Heart right ventricle (tissue), 16 donors: ENCODE measurements around the gene CCDC120. TPM values are rescaled to one million over a fixed set of nuclear protein-coding genes. Genes with fewer than 3 reads are reported as not detected.

Experiments used
- ATAC-seq, 8 donors: fragments of 200-7000 bp; cut with Tn5 transposase; one replicate each; pipeline ENCODE4 v1.9.1; 2020; ENCODE audit warnings: mild to moderate bottlenecking in 8 of 8, moderate library complexity in 8 of 8, moderate number of reproducible peaks in 1 of 8
- DNase-seq, 2 donors: peaks; one replicate each; pipeline ENCODE4 v3.0.0-alpha.2; 2020
- H3K27ac ChIP-seq, 10 donors: fragments of 200-600 bp; sonication (generic) in 2 of 10; one replicate each; pipeline versions ENCODE4 v1.5.0 to v1.8.0; 2020 to 2022; ENCODE audit warnings: mild to moderate bottlenecking in 3 of 10
- H3K27me3 ChIP-seq, 7 donors: fragments of 200-600 bp; one replicate each; pipeline ENCODE4 v1.8.0; 2021 to 2022; ENCODE audit warnings: mild to moderate bottlenecking in 2 of 7
- H3K36me3 ChIP-seq, 9 donors: fragments of 200-600 bp; sonication (generic) in 1 of 9; one replicate each; pipeline versions ENCODE4 v1.5.0 to v1.8.0; 2020 to 2022; ENCODE audit warnings: mild to moderate bottlenecking in 2 of 9
- H3K4me1 ChIP-seq, 9 donors: fragments of 200-600 bp; sonication (generic) in 1 of 9; one replicate each; pipeline versions ENCODE4 v1.5.0 to v1.8.0; 2020 to 2022; ENCODE audit warnings: mild to moderate bottlenecking in 4 of 9
- H3K4me3 ChIP-seq, 10 donors: fragments of 200-600 bp; sonication (generic) in 2 of 10; one replicate each; pipeline versions ENCODE4 v1.5.0 to v1.8.0; 2020 to 2022; ENCODE audit warnings: mild to moderate bottlenecking in 7 of 10, moderate library complexity in 2 of 10
- H3K9me3 ChIP-seq, 11 donors: fragments of 200-600 bp in 10 of 11; sonication (generic) in 2 of 11; one replicate each; pipeline versions ENCODE4 v1.5.0 to v1.8.0; 2013 to 2022; ENCODE audit warnings: mild to moderate bottlenecking in 2 of 11, control low read depth in 1 of 11, moderate library complexity in 1 of 11
- CTCF ChIP-seq, 9 donors: fragments of 200-600 bp; sonication (generic) in 2 of 9; IDR thresholded peaks; one replicate each; pipeline versions ENCODE4 v1.5.0 to v1.8.0; 2021 to 2022; ENCODE audit warnings: antibody characterized with exemption in 9 of 9, mild to moderate bottlenecking in 5 of 9, moderate library complexity in 1 of 9
- WGBS, 2 donors: extraction: QIAGEN DNeasy Blood & Tissue Kit; methylation state at CpG; one replicate each; pipeline ENCODE4 v1.1.7; 2013; ENCODE audit warnings: inconsistent platforms in 1 of 2; 5-methylcytosine and 5-hydroxymethylcytosine counted together
- intact Hi-C, 10 donors: fragments of 100-400 bp; cut with DNase I; formaldehyde crosslinking; loops; one replicate each; pipeline versions ENCODE4 v1.11.1 to v1.14.2; 2022
- polyA plus RNA-seq, 2 donors: library from polyadenylated mRNA; stranded (reverse); fragments of 200-250 nt; gene quantifications; one replicate each; pipeline ENCODE4 v1.2.3, GENCODE V29; 2013
- total RNA-seq, 10 donors: library from RNA; stranded (reverse); fragmentation: NEBNext Ultra II Directional in 3 of 10; extraction: Animal tissue kit (Norgen Biotek cat#: 25700) in 3 of 10; gene quantifications; one replicate each; pipeline versions ENCODE4 v1.2.1 to v1.2.4, GENCODE V29; 2021 to 2023
- donor health status: Arrhythmogenic right ventricular cardiomyopathy.
- donor health status: ischemic (EF 13 %, LVEDD 7.1; RV severe dilation, severe dysfunction).
- donor health status: healthy with polysubstance abuse.
- donor health status: DM: no; HTN: yes; CAD: no.
- donor health status: DM: no; HTN: no; CAD: no.
- donor health status: ischemic (EF 25% LVEDD 6.9; RV normal size, moderate dysfunction).
- donor health status: ischemic (EF 25% LVEDD 5.7; RV mildly dilated, moderate dysfunction).
- donor health status: healthy.
- donor health status: DM: yes; HTN: yes; CAD: no.
- donor health status: Ischemic cardiomyopathy.
- donor health status: ischemic (EF 35%, LVEDD 5.7; RV mildly dilated, moderate dysfunction).
- donor health status: nonischemic (EF 11% LVEDD 7.7; RV severe dilation, severe dysfunction).
- donor health status: DM: yes; HTN: yes; CAD: no.
- donor health status: PGD.
- donor health status: ischemic (EF 29% LVEDD 5.4; RV normal size, mild dysfunction).
- donor health status: nonischemic (EF 23%, LVEDD 6.1; RV moderate dilation, normal function).

Gene CCDC120
- total and polyA plus RNA-seq, 12 donors, result 0.70 to 2.0 (median 1.2) TPM

- Histone ChIP-seq H3K27me3 (no peaks in the 10 kb centered on the region), H3K4me1 (peaks cover 0 to 12% (median 4%) of the 10 kb centered on the region in 9 donors), H3K4me3 (no peak overlapping the region), H3K36me3 (peaks cover 0 to 3% (median 0%) of the 10 kb centered on the region in 9 donors), H3K9me3 (no peaks in the 10 kb centered on the region), H3K27ac (no peak overlapping the region)
- ATAC-seq (no peak), DNase-seq (no peak)
- TF ChIP-seq CTCF (IDR thresholded peaks at IDR 0.05), result no peak
- intact Hi-C loops, result no loop called here
- 87% methylated on average over 11 of the region's 11 CpGs for WGBS, 2 donors
These were observed 10.2 kb downstream of the CCDC120 start for GRCh38 chrX:49069038-49069437.

- H3K36me3 ChIP-seq, result peaks cover 0 to 16% (median 0%) of the 10 kb centered on the region in 9 donors
- WGBS, 2 donors, result 94 to 96% methylated on average over 4 of the region's 4 CpGs
- intact Hi-C loops, result no loop called here
- ATAC-seq, result no peak
- no peak for DNase-seq
- H3K27ac ChIP-seq, result no peak overlapping the region
- no peaks in the 10 kb centered on the region for H3K27me3 ChIP-seq
- H3K4me3 ChIP-seq, result no peak overlapping the region
- TF ChIP-seq CTCF (IDR thresholded peaks at IDR 0.05), result no peak
- peaks cover 0 to 19% (median 8%) of the 10 kb centered on the region in 9 donors for H3K4me1 ChIP-seq
- H3K9me3 ChIP-seq, result no peaks in the 10 kb centered on the region
These were observed 12.2 kb downstream of the CCDC120 start for GRCh38 chrX:49070988-49071387.

- Histone ChIP-seq H3K9me3 (no peaks in the 10 kb centered on the region), H3K4me3 (peak overlapping the region in 9 of 10 donors; percentile 14 to 75 (median 66)), H3K36me3 (peaks cover 0 to 27% (median 0%) of the 10 kb centered on the region in 9 donors), H3K4me1 (peaks cover 0 to 19% (median 8%) of the 10 kb centered on the region in 9 donors), H3K27ac (peak overlapping the region in 8 of 10 donors; percentile 22 to 52 (median 34)), H3K27me3 (no peaks in the 10 kb centered on the region)
- 24 to 34% methylated on average over 30 to 62 of the region's 63 CpGs for WGBS, 2 donors
- DNase-seq (peak; percentile 72 to 74), ATAC-seq (peak; percentile 46 to 74 (median 66))
- intact Hi-C loops, result no loop called here
- TF ChIP-seq CTCF (IDR thresholded peaks at IDR 0.05), result no peak
These were observed 13.3 kb downstream of the CCDC120 start for GRCh38 chrX:49071877-49072711.

- H3K9me3 ChIP-seq, result no peaks in the 10 kb centered on the region
- peak overlapping the region in 6 of 10 donors; percentile 28 to 52 (median 34) for H3K27ac ChIP-seq
- H3K4me1 ChIP-seq, result peaks cover 0 to 19% (median 8%) of the 10 kb centered on the region in 9 donors
- H3K36me3 ChIP-seq, result peaks cover 0 to 33% (median 0%) of the 10 kb centered on the region in 9 donors
- intact Hi-C loops, result no loop called here
- DNase-seq (no peak), ATAC-seq (peak in 1 of 8 donors; percentile 1)
- peak overlapping the region in 9 of 10 donors; percentile 14 to 75 (median 66) for H3K4me3 ChIP-seq
- TF ChIP-seq CTCF (IDR thresholded peaks at IDR 0.05), result no peak
- 14 to 32% methylated on average over 5 to 10 of the region's 10 CpGs for WGBS, 2 donors
- no peaks in the 10 kb centered on the region for H3K27me3 ChIP-seq
These were observed 13.9 kb downstream of the CCDC120 start for GRCh38 chrX:49072712-49073095.
